Measurements from ENCODE around the gene IL3RA.

DNA sequence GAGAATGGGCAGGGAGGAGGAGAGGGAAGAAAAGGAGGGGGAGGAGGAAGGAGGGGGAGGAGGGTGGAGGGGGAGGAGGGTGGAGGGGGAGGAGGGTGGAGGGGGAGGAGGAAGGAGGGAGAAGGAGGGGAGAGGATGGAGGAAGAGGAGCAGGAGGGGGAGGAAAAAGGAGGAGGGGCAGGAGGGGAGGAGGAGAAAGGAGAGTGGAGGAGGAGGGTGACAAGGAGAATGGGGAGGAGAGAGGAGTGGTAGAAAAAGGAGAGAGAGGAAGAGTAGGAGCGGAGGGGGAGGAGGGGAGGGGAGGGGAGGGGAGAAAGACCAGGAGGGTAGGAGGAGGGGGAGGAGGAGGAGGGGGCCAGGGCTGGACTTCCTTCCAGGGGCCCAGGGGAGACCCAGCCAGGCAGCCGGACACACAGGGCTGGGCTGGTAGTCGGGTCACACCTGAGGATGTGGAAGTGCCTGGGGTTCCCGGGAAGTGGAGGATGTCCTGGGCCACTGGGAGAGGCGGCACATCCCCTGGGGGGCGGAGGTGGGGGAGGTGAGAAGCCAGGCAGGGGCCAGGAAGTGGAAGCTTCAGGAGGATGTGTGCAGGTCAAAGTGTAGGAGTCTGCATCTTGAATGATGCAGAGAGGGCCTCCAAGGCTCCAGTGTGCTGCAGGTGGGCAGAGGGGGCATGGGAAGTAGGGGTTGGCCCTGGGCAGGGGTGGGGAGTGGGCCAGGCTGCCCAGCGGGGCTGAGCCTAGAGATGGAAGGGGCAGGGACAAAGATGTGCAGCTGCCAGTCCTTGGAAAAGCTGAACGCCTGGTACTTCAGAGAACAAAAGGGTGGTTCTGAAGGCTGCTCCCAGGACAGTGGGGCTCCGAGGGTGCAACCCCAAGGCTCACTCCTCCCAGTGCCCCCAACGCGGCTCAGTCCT lies 18.8 kb downstream of the IL3RA start:
- TF ChIP-seq CTCF (IDR thresholded peaks at IDR 0.05), result no peak
- TF ChIP-seq POLR2A (IDR thresholded peaks at IDR 0.05), result no peak
